Measurements from ENCODE around the gene FBN3.

GRCh38 chr19:8039231-8039630, 110.2 kb downstream of the FBN3 start:
- TF ChIP-seq, protein P1, sequence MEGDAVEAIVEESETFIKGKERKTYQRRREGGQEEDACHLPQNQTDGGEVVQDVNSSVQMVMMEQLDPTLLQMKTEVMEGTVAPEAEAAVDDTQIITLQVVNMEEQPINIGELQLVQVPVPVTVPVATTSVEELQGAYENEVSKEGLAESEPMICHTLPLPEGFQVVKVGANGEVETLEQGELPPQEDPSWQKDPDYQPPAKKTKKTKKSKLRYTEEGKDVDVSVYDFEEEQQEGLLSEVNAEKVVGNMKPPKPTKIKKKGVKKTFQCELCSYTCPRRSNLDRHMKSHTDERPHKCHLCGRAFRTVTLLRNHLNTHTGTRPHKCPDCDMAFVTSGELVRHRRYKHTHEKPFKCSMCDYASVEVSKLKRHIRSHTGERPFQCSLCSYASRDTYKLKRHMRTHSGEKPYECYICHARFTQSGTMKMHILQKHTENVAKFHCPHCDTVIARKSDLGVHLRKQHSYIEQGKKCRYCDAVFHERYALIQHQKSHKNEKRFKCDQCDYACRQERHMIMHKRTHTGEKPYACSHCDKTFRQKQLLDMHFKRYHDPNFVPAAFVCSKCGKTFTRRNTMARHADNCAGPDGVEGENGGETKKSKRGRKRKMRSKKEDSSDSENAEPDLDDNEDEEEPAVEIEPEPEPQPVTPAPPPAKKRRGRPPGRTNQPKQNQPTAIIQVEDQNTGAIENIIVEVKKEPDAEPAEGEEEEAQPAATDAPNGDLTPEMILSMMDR (conservative IDR thresholded peaks at IDR 0.05 in 1 of 2, IDR thresholded peaks at IDR 0.05 in 1 of 2; ENCODE audit: extremely low read depth in 1 of 2, insufficient read depth in 1 of 2, low read depth in 1 of 2, low read length in 2 of 2): no peak
- TF ChIP-seq EZH2 (IDR thresholded peaks at IDR 0.05; ENCODE audit: borderline replicate concordance, low read length): no peak

Measured in mammary epithelial cell (primary cell).